OCI-LY7 (cell line): Measurements from ENCODE around the gene VIT.

Source experiments
- EZH2phosphoT487 ChIP-seq: fragments of 200-600 bp; sonication (generic); IDR thresholded peaks from 2 replicates; pipeline ENCODE4 v1.6.1; 2018; ENCODE audit warnings: low read depth, borderline replicate concordance, mild to moderate bottlenecking, mixed run types, antibody characterized with exemption, low read length, moderate library complexity, mixed read lengths
- TF ChIP-seq, protein P1 (sequence below): fragments of 200-600 bp; sonication (generic); conservative IDR thresholded peaks from 2 replicates; pipeline ENCODE4 v1.5.1; 2014; ENCODE audit warnings: mild to moderate bottlenecking, antibody characterized with exemption, low read length, moderate library complexity, mixed read lengths

DNA sequence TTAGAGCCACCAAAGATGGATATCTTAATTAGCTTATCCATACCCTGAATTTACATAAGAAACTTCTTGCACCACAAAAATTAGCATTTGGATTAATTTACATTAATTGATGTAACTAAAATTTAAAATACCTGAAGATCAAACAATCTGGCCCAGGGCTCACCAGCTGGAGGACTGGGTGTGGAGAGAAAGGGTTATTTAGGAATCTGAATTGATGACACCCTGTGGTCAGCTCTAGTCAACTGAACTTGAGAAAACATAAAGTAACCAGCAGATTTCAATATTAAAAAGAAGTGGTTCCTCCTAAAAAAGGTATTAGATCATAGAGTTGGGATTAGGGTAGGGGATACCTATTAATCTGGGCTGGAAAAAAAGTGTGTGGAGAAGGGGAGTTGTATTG, 147.3 kb downstream of the VIT start:
- TF ChIP-seq, protein P1, sequence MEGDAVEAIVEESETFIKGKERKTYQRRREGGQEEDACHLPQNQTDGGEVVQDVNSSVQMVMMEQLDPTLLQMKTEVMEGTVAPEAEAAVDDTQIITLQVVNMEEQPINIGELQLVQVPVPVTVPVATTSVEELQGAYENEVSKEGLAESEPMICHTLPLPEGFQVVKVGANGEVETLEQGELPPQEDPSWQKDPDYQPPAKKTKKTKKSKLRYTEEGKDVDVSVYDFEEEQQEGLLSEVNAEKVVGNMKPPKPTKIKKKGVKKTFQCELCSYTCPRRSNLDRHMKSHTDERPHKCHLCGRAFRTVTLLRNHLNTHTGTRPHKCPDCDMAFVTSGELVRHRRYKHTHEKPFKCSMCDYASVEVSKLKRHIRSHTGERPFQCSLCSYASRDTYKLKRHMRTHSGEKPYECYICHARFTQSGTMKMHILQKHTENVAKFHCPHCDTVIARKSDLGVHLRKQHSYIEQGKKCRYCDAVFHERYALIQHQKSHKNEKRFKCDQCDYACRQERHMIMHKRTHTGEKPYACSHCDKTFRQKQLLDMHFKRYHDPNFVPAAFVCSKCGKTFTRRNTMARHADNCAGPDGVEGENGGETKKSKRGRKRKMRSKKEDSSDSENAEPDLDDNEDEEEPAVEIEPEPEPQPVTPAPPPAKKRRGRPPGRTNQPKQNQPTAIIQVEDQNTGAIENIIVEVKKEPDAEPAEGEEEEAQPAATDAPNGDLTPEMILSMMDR: no peak
- TF ChIP-seq EZH2phosphoT487: no peak
